HG03139 (cell line): ENCODE results near the gene FAM131A.

ENCODE experiments used
- ATAC-seq: cut with Tn5 transposase; IDR thresholded peaks from one replicate; pipeline ENCODE4 v1.9.1; 2021; ENCODE audit not compliant: unreplicated experiment

FAM131A gene

DNA sequence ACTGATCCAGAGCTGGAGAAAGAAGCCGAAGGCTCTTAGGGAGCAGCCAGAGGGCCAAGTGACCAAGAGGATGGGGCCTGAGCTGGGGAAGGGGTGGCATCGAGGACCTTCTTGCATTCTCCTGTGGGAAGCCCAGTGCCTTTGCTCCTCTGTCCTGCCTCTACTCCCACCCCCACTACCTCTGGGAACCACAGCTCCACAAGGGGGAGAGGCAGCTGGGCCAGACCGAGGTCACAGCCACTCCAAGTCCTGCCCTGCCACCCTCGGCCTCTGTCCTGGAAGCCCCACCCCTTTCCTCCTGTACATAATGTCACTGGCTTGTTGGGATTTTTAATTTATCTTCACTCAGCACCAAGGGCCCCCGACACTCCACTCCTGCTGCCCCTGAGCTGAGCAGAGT is 52.0 kb downstream of the FAM131A start:
- ATAC-seq, result no peak

GRCh38 chr3:184389935-184390528 is 52.6 kb downstream of the FAM131A start:
- ATAC-seq, result no peak

GRCh38 chr3:184391266-184391665 is 53.9 kb downstream of the FAM131A start:
- ATAC-seq, result no peak

GRCh38 chr3:184395320-184395660 is 57.9 kb downstream of the FAM131A start:
- no peak for ATAC-seq
